ENCODE results near the gene ABHD12.
"Not testable (repeated sequence)": the region's sequence is repeated elsewhere in the genome, so short reads cannot be mapped to it uniquely, and the experiment has no call there.

The ABHD12 gene

DNA sequence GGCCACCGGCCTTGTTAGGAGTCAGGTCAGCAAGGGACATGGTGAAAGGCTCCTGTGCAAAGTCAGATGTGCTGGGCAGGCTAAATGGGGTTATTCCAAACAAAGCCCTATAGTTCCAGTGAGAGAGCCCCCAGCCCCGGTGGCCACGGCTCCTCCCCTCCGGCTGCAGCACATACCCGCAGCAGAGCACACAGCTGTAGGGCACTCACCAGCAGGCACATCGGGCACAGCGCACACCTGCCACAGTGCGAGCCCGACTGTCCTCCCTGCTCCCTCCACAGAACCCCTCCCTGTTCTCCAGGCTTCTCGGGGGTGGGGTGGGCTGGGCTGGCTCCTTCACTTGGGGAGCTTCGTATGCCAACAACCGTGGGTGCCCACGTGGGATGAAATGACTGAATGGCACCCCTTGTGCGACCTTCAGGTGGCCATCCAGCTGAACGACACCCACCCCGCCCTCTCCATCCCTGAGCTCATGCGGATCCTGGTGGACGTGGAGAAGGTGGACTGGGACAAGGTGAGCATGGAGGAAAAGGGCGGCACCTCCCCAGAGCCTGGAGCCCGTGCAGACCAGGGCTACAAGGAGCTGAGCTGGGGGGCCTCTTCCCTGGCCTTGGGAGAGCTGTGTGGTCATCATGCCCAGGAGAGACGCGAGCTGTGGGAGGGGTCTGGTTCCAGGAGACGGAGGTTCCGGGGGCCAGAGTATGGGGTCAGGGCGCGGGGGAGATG, 111.8 kb downstream of the ABHD12 start:
- DNase-seq (ENCODE audit: low read depth in 2 of 3, low spot score in 2 of 3) = no peak

DNA sequence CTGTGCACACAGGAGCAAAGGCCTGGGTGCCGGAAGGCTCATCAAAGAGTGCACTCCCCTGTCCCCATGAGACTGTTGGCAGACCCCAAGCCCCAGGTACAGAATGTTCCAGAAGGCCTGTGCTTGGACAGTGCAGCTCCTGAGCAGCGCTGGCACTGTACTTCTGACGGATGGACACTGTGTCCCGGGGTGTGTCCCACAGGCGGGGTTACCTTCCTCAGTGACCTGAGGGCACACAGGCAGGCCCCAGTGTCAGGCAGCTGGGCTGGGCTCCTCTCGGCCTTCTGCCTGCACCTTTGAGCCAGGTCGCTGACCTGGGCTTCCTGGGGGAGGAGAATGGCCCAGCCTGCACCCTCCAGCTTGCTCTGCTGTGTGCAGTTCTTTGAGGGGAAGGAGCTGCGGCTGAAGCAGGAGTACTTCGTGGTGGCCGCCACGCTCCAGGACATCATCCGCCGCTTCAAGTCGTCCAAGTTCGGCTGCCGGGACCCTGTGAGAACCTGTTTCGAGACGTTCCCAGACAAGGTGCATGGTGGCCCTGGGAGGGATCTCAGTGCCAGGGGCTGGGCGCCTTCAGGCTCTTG, 112.6 kb downstream of the ABHD12 start:
- no peak for DNase-seq (ENCODE audit: low read depth in 2 of 3, low spot score in 2 of 3)

DNA sequence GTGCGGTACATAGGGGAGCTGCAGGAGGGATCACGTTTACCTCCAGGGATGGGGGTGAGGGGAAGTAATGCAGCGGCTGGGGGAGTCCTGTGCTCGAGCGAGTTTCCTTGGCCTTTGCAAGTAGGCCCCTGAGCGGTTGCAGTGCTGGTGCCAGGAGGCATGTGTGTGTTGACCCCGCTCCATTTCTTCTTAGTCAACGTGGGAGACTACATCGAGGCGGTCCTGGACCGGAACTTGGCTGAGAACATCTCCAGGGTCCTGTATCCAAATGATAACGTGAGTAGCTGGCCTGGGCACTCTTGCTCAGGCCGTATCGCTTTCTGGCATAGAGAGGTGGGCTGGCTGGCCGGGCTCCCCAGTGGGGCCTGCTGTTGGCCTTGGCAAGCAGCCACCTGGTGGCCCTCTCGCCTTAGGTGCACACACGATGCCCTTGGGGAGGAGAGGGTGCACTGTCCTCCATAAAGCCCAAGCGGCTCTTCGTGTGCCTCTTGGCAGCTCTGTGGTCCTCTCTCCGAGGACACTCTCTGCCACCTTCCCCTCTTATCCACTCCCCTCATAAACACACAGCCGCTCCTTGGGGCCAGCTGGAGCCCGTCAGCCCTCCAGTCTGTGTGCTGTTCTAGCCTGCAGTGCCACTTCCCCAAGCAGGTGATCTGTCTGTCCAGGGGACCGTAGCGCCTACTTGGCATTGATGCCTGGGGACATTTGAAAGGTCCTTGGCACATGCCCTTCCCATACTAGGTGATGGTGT, 113.4 kb downstream of the ABHD12 start:
- no peak for DNase-seq (ENCODE audit: low read depth in 2 of 3, low spot score in 2 of 3)

DNA sequence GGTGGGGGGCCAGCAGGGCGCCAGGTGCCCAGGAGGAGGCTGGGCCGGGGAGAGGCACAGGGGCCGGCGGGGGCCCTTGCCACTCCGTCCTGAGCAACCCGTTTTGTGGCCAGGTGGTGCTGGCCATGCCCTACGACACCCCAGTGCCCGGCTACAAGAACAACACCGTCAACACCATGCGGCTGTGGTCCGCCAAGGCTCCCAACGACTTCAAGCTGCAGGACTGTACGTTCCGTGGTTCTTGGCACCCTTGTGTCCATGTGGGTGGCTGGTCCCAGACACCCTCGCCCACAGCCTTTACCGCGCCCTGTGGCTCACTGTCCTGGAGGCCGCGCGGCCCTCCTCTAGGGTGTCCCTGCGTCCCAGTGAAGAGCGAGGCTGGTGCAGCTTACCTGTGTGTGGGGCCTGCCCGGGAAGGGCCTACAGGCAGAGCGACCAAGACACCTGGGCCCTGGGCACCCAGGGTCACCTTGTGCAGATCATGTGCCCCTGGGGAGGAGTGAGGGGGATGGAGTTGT, 114.0 kb downstream of the ABHD12 start:
- no peak for DNase-seq (ENCODE audit: low read depth in 2 of 3, low spot score in 2 of 3)

DNA sequence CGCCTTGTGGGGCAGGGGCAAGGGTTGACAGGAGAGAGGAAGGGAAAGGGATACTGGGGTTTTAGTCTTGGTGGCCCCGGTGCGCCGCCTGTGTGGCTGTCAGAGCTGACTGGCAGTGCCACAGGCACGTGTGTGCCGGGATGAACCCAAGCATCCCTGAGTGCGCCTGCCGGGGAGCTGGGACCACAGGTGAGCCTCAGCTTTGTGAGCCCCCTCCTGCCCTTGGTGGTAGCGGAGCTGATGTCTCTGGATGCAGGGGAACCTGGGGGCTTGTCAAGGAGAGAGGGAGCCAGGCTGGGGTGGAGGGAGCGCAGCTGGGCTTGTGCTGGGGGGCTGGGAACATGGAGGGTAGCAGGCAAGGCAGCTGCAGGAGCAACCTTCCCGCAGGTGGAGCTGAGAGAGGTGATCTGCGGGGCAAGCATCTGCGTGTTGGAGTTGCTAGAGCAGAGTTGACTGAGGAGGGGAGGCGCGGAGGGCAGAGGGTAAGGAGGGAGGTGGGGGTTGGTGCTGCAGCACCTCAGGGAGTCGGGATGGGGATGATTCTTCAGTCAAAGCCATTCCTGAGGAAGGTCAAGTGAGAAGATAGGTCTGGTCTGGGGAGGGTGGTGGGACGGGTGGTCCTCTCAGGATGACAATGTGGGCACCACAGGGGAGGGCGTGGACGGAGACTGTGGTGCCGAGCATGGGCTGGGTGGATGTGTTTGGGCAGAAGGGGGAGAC, 114.7 kb downstream of the ABHD12 start:
- DNase-seq (ENCODE audit: low read depth in 2 of 3, low spot score in 2 of 3) = no peak

DNA sequence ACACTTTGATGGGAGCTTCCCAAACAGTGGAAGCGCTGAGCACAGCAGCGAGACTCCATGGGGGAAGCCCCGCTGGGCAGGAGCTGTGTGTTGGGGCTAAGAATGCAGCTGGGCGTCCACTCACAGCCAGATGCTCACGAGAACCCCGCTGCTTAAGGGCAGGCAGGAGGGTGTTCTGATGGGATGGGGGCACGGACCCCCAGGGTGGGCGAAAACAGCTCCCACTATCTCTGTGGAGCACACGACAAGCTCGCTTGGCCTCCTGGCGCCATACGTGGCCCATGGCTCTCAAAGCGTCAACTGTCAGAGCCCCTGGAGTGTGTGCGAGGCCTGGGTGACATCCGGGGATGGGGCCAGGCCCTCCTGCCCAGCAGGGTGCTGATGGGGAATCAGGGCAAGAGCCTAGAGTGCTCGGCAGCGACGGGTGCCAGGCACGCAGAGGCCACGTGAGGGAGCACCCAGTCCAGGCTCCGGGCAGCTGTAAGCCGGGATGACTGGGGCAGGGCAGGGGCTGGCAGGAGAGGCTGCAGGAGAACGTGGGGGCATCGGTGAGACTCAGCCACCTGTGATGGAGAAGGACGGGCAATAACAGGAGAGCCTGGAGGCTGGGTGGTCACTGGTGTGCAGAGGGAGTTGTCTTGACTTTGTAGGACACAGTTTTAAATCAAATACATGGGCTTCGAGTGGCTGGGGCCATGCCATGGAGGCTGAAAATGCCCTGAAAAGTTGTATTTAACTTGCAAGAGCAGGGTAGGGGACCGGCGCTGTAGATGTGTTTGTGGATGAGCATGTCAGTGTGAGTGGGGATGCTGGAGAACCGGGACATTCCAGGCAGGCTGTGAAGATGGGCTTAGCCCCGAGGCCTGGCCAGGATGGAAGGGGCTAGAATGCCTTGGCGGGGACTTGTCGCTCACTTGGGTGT, 115.5 kb downstream of the ABHD12 start:
- DNase-seq (ENCODE audit: low read depth in 2 of 3, low spot score in 2 of 3) = no peak

DNA sequence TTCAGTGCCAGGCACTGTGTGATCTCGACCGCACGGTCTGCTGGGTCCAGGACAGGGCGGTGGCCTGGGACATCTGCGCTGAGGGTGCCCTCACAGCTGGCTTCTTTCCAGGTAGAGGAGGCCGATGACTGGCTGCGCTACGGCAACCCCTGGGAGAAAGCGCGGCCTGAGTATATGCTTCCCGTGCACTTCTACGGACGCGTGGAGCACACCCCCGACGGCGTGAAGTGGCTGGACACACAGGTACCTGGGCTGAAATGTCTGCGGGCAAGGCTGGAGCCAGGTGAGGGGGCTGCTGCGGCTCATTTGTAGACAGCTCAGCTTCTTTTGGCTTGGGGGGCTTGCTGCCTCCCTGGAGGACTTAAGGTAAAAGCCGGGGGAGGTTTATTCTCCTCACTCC, 116.2 kb downstream of the ABHD12 start:
- DNase-seq (ENCODE audit: low read depth in 2 of 3, low spot score in 2 of 3) = no peak

DNA sequence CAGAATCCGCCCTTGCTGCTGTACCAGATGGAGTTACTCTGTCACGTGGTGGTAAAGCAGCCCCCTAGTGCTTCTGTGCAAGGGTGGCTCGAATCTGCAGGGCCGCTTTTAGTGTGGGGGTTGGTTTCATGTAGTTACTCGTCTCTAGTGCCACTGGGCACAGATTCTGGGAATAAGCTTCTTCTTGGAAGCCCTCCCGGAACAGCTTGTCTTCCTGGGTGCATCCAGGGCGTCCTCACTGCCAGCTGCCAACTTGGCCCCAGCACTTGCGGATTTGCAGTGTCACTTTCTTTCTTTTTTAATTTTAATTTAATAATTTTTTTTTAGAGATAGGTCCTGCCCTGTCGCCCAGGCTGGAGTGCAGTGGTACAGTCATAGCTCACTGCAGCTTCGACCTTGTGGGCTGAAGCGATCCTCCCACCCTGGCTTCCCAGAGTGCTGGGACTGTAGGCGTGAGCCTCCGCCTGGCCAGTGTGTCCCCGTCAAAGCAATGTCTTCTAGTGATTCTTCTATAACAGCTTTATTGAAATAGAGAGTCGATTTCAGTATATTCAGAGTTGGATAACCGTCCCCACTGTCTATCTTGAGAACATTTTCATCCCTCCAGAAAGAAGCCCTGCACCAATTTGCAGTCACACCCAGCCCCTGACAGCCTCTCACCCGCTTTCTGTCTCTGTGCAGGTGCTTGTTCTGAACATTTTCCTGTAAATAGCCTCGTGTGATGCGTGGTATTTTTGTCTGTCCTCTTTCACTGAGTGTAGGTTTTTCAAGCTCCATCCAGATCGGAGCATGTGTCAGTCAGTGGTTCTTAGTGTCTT, 116.9 kb downstream of the ABHD12 start:
- DNase-seq (ENCODE audit: low read depth in 2 of 3, low spot score in 2 of 3) = no peak

DNA sequence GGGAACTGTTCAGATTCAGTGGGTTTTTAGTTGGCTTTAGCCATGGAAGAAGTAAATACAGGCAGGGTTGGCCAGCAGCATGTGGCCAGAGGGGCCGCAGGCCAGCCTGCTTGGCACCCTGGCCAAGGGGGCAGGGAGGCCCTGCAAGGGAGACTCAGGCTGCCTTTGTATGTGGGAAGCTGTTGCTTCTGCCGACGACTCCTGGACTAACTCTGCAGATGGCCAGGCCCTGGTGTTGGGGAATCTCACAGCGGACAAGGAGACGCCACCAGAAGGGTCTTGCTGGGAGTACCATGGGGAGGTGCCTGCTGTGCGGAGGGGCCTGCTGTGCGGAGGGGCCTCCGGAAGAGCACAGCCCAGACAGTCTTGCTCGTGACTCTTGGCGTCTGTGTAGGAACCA, 117.6 kb downstream of the ABHD12 start:
- no peak for DNase-seq (ENCODE audit: low read depth in 2 of 3, low spot score in 2 of 3)

DNA sequence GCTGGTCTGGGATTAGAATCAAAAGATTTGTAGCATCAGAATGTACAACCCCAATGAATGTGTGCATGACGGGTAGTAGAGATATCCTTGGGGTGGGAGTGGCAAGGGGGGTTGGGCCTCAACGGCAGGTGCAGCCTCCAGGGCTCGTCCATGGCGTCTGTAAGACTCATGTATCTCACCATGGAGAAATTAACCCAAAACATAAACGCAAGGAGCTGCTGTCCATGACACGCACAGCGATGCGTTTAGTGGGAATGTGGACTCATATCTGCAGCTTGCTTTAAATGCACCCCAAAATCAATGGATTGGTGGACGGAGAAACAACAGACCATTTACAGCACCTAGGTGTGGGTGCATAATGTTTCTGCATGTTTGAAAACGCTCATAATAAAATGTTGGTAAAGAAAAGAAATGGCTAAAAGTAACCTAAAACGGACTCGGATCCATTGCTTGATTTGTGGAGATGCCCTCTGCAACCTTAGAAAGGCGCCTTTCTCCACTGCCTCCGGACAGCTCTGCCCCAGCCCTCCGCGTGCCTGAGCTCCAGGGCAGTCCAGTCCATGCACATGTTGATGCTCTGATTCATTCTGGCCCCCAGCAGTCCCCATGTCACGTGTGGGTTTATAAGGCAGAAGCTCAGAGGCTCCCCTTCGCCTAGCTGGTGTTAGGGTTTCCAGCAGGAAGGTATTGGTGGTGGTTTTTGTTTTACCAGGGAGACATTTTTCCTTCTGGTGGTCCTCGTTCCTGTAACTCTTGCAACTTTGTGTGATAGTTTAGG, 118.2 kb downstream of the ABHD12 start:
- DNase-seq (ENCODE audit: low read depth in 2 of 3, low spot score in 2 of 3) = no peak

DNA sequence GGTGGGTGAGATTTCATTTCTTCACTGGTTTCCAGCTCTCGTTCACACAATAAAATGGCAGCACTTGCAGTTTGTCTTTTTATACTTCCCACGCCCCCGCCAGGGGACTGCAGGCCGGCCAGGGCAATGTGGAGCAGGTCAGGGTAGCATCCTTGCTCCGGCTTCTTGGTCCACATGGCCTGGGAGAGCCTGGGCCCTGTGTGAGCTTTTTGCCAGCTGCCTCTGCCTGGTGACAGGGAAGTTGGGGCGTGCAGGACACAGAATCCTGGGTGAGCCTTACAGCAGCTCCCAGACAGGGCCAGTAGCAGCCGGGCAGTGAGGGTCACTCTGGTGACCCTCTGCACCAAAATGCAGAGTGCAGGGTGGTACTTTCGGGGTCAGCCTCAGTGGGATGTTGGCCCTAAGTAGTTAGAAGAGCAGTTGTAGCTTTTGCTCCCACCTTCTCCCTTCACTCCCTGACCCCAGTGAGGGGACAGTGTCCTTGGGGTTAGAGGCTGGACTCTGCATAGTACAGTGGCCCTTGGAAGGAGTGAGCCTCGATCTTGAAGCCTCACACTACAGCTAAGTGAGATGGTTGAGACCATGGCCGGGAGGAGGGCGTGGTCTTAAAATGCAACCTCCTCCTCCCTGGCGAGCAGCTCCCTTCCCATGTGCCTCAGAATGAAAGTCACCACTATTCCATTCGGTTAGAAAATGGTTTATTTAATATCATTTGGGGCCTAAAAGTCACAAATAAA, 119.0 kb downstream of the ABHD12 start:
- no peak for DNase-seq (ENCODE audit: low read depth in 2 of 3, low spot score in 2 of 3)

DNA sequence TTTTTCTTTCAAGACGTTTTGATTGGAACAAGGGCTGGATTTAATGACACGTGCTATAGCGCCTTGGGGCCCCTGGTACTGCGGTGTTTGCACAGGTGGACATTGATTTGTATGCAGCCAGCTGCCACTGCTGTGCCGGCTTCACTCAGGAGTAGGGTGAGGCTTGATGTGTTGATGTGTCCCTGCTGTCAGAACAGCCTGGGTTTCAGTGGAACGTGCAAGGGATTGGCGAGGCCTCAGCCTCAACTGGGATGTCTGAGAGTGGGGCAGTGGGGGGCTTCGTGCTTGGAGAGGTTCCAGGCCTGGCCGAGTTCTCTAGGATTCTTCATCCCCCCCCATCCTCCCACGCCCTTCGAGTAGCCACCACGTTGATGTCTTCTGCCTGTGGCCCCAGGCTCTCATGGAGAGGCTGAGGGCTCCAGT, 119.8 kb downstream of the ABHD12 start:
- DNase-seq (ENCODE audit: low read depth in 2 of 3, low spot score in 2 of 3) = no peak

DNA sequence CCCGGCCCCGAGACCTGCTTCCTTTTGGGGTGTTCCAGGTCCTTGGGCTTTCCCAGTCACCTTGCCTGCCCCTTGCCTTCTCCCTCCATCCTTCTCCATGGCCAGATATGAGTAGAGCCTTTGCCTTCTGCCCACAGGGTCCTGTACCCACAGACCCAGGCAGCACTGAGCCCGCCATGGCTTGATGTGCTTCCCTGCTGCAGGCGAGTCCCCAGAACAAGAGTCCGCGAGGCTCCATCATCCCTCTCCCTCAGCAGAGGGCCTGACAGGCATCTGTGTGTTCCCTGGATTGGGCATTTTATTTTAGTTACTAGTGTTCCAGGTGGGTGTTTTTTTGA, 120.8 kb downstream of the ABHD12 start:
- DNase-seq (ENCODE audit: low read depth in 2 of 3, low spot score in 2 of 3) = no peak

DNA sequence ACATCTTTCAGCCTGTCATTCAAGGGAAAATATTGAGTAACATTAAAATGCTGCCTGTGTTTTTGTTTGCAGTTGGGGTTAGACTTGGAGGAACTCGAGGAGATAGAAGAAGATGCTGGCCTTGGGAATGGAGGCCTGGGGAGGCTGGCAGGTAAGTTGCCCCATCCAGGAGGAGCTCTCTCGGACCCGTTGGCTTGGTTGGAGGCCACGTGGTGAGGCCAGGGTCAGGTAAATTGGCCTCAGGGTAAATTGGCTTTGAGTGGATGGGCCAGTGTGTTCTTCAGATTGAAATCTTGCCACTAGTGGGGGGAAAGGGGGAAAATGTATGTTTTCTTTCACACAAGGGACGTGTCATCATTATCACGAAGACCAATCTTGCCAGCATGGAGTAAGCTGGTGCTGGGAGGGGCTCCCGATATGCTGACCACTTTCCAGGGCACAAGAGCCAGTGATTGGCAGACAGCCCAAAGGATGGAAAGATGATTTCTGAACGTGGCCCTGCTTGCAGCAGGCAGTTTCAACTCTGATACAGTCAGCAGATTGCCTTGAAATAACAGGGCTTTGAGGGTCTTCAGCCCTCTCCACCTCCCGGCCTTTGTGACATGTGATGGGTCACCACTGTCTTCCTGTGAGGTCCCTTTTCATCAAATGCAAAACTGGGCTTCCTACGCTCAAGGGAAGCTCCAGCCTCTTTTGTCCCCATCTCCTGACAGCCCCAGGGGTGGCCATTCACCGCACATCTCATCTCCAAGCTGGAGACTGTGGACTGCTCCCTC, 121.4 kb downstream of the ABHD12 start:
- no peak for DNase-seq (ENCODE audit: low read depth in 2 of 3, low spot score in 2 of 3)

DNA sequence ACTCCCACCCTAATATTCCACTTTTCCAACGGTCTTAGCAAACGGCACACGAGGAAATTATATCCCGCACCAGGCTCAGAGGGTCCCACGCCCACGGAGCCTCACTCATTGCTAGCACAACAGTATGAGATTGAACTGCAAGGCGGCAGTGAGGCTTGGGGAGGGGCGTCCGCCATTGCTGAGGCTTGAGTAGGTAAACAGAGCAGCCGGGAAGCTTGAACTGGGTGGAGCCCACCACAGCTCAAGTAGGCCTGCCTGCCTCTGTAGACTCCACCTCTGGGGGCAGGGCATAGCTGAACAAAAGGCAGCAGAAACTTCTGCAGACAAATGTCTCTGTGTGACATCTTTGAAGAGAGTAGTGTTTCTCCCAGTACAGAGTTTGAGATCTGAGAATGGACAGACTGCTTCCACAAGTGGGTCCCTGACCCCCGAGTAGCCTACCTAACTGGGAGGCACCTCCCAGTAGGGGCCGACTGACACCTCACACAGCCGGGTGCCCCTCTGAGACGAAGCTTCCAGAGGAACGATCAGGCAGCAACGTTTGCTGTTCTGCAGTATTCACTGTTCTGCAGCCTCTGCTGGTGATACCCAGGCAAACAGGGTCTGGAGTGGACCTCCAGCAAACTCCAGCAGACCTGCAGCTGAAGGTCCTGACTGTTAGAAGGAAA, 129.7 kb downstream of the ABHD12 start:
- DNase-seq (ENCODE audit: low read depth in 2 of 3, low spot score in 2 of 3) = not testable (repeated sequence)

DNA sequence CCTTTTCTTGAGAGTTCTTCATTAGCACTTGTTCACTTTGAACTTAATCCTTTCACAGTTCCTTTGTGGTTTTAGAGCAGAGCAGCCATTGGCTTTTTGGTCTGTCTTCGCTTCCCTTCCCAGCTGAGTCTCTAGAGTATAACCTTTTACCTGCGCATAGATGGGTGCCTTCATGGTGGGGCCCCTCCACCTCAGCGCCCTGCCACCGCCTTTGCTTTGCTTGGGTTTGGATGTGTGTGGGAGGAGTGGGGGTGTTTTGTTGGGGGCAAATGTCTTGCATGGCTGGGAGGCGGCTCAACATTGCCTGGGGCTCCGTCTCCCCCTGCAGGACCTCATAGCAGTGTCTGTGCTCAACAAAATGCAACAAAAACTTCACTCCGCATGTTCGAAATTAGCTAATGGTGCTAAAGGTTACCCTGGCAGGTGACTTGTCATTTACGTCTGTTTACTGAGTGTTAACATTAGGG, 130.8 kb downstream of the ABHD12 start:
- DNase-seq (ENCODE audit: low read depth in 2 of 3, low spot score in 2 of 3) = peak in 1 of 3 experiments; percentile 6

DNA sequence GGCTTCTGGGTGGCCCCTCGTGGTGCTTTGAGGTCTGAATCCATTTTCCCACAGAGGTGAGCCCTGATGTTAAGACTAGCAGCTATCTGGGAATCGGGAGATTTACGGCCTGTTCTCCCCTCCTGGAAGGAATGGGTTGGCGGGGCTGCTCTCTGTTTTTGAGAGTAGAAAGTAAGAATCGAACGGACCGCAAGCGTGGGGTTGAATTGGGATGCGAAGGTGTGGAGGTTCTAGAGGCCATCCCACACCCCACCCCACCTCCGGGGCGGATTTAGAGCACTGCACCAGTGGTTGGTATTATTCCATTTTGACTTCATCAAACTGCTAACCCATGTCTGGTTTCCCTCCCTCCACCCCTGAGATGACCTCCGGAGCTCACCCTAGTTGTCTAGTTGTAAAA, 131.3 kb downstream of the ABHD12 start:
- DNase-seq (ENCODE audit: low read depth in 2 of 3, low spot score in 2 of 3) = no peak

Data from activated CD8-positive, alpha-beta memory T cell treated with anti-CD3 and anti-CD28 coated beads for 48 hours (primary cell).